Measurements from ENCODE around the gene HTR7. TPM values are rescaled to one million over a fixed set of nuclear protein-coding genes. Genes with fewer than 3 reads are reported as not detected.

The HTR7 gene
- total RNA-seq, 2 experiments from 2014 or later, result 0.08 TPM

DNA sequence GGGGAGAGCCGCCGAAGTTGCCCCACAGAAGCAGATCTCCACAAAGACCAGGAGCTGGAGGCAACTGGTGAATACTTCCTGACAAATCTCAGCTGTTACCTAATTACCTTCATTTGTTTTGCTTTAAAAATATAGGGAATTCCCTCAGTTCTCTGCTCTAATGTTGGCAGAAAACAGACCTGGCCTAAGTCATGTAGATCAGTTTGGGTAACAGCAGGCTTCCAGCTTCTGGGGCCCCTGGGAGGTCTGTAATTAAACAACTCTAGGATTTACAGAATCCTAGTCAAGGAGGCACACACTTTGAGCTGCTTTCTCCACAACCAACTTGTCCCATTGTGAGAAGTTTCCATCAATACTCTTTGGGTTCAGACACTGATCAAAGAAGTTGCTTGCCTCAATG, 123.4 kb downstream of the HTR7 start:
- intact Hi-C loops (cut with DNase I, micrococcal nuclease), result no loop called here
- H3K9me3 Mint-ChIP-seq, result no peaks in the 10 kb centered on the region
- no peaks in the 10 kb centered on the region for H3K36me3 Mint-ChIP-seq (ENCODE audit: low read depth)
- no peak overlapping the region for H3K4me3 ChIP-seq (ENCODE audit: low read length)
- H3K27ac Mint-ChIP-seq, result no peak overlapping the region
- ATAC-seq (ENCODE audit: poor library complexity) (no peak), DNase-seq (no peak)
- no peaks in the 10 kb centered on the region for H3K4me1 ChIP-seq (ENCODE audit: insufficient read depth, low read length)
- H3K4me1 Mint-ChIP-seq (ENCODE audit: low read depth), result no peaks in the 10 kb centered on the region
- peaks cover 7% of the 10 kb centered on the region for H3K27me3 Mint-ChIP-seq
- ChIA-PET CTCF (no interaction called here), POLR2A (no interaction called here)
- H3K9me3 ChIP-seq (ENCODE audit: control insufficient read depth in 1 of 2, insufficient read depth in 1 of 2, low read length in 2 of 2), result no peaks in the 10 kb centered on the region
- TF ChIP-seq, protein P1, sequence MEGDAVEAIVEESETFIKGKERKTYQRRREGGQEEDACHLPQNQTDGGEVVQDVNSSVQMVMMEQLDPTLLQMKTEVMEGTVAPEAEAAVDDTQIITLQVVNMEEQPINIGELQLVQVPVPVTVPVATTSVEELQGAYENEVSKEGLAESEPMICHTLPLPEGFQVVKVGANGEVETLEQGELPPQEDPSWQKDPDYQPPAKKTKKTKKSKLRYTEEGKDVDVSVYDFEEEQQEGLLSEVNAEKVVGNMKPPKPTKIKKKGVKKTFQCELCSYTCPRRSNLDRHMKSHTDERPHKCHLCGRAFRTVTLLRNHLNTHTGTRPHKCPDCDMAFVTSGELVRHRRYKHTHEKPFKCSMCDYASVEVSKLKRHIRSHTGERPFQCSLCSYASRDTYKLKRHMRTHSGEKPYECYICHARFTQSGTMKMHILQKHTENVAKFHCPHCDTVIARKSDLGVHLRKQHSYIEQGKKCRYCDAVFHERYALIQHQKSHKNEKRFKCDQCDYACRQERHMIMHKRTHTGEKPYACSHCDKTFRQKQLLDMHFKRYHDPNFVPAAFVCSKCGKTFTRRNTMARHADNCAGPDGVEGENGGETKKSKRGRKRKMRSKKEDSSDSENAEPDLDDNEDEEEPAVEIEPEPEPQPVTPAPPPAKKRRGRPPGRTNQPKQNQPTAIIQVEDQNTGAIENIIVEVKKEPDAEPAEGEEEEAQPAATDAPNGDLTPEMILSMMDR (IDR thresholded peaks at IDR 0.05), result no peak
- H3K4me3 Mint-ChIP-seq, result no peak overlapping the region
- no peak overlapping the region for H3K27ac ChIP-seq (ENCODE audit: low read depth in 1 of 2, low read length in 2 of 2)
- H3K36me3 ChIP-seq (ENCODE audit: insufficient read depth, low read length), result no peaks in the 10 kb centered on the region
- H3K27me3 ChIP-seq (ENCODE audit: control insufficient read depth in 1 of 2, insufficient read depth in 2 of 2, low read length in 2 of 2), result peaks cover 0 to 6% of the 10 kb centered on the region in 2 experiments

- no peaks in the 10 kb centered on the region for H3K4me1 ChIP-seq (ENCODE audit: insufficient read depth, low read length)
- H3K36me3 Mint-ChIP-seq (ENCODE audit: low read depth), result no peaks in the 10 kb centered on the region
- H3K9me3 Mint-ChIP-seq, result no peaks in the 10 kb centered on the region
- TF ChIP-seq, protein P1 (IDR thresholded peaks at IDR 0.05), result no peak
- H3K27ac Mint-ChIP-seq, result no peak overlapping the region
- intact Hi-C loops (cut with DNase I, micrococcal nuclease), result no loop called here
- peaks cover 0 to 4% of the 10 kb centered on the region in 2 experiments for H3K27me3 ChIP-seq (ENCODE audit: control insufficient read depth in 1 of 2, insufficient read depth in 2 of 2, low read length in 2 of 2)
- ATAC-seq (ENCODE audit: poor library complexity) (no peak), DNase-seq (no peak)
- ChIA-PET POLR2A (no interaction called here), CTCF (no interaction called here)
- no peaks in the 10 kb centered on the region for H3K4me1 Mint-ChIP-seq (ENCODE audit: low read depth)
- H3K9me3 ChIP-seq (ENCODE audit: control insufficient read depth in 1 of 2, insufficient read depth in 1 of 2, low read length in 2 of 2), result no peaks in the 10 kb centered on the region
- no peak overlapping the region for H3K4me3 ChIP-seq (ENCODE audit: low read length)
- no peaks in the 10 kb centered on the region for H3K36me3 ChIP-seq (ENCODE audit: insufficient read depth, low read length)
- no peak overlapping the region for H3K4me3 Mint-ChIP-seq
- peaks cover 4% of the 10 kb centered on the region for H3K27me3 Mint-ChIP-seq
- no peak overlapping the region for H3K27ac ChIP-seq (ENCODE audit: low read depth in 1 of 2, low read length in 2 of 2)
Measured at GRCh38 chr10:90732581-90732980, 125.3 kb downstream of the HTR7 start.

GRCh38 chr10:90723416-90724068, 134.3 kb downstream of the HTR7 start:
- TF ChIP-seq, protein P1 (IDR thresholded peaks at IDR 0.05), result no peak
- intact Hi-C loops (cut with DNase I, micrococcal nuclease), result no loop called here
- ChIA-PET CTCF (no interaction called here), POLR2A (no interaction called here)
- Mint-ChIP-seq H3K36me3 (ENCODE audit: low read depth) (no peaks in the 10 kb centered on the region), H3K27ac (no peak overlapping the region), H3K9me3 (no peaks in the 10 kb centered on the region), H3K27me3 (no peaks in the 10 kb centered on the region), H3K4me3 (no peak overlapping the region), H3K4me1 (ENCODE audit: low read depth) (peaks cover 18% of the 10 kb centered on the region)
- Histone ChIP-seq H3K27ac (ENCODE audit: low read depth in 1 of 2, low read length in 2 of 2) (no peak overlapping the region), H3K27me3 (ENCODE audit: control insufficient read depth in 1 of 2, insufficient read depth in 2 of 2, low read length in 2 of 2) (peaks cover 0 to under 1% of the 10 kb centered on the region in 2 experiments), H3K4me1 (ENCODE audit: insufficient read depth, low read length) (peaks cover 3% of the 10 kb centered on the region), H3K36me3 (ENCODE audit: insufficient read depth, low read length) (no peaks in the 10 kb centered on the region), H3K9me3 (ENCODE audit: control insufficient read depth in 1 of 2, insufficient read depth in 1 of 2, low read length in 2 of 2) (no peaks in the 10 kb centered on the region), H3K4me3 (ENCODE audit: low read length) (no peak overlapping the region)
- peak; percentile 64 for ATAC-seq (ENCODE audit: poor library complexity)
- DNase-seq, result peak in 3 of 14 experiments; percentile 9 to 20 (median 16)

Measured in CD4-positive, alpha-beta T cell (primary cell).